Activated naive CD4-positive, alpha-beta T cell treated with anti-CD3 and anti-CD28 coated beads, Interleukin-2, amount 10 ng/mL, durations not matched to agents 7 days and 5 days (primary cell): ENCODE measurements around the gene TMEM131.
"Not testable (repeated sequence)": the region's sequence is repeated elsewhere in the genome, so short reads cannot be mapped to it uniquely, and the experiment has no call there.

Experiments used
- CTCF ChIA-PET: fragments of 350-600 bp; sonication (Branson Sonifier 250); formaldehyde crosslinking; loops from one replicate; lab custom pipeline; 2021; ENCODE audit warnings: antibody characterized with exemption; lab: Charles Lee
- DNase-seq: peaks from one replicate; pipeline ENCODE4 v3.0.0-alpha.2; 2020
- H3K27ac Mint-ChIP-seq: one replicate; pipeline ENCODE4 v1.8.0; 2021; ENCODE audit warnings: mild to moderate bottlenecking, moderate library complexity, mixed read lengths
- H3K27me3 Mint-ChIP-seq: one replicate; pipeline ENCODE4 v1.8.0; 2021; ENCODE audit warnings: mild to moderate bottlenecking, mixed read lengths
- H3K36me3 Mint-ChIP-seq: one replicate; pipeline ENCODE4 v1.8.0; 2021; ENCODE audit warnings: mixed read lengths
- H3K4me1 Mint-ChIP-seq: one replicate; pipeline ENCODE4 v1.8.0; 2021; ENCODE audit warnings: mixed read lengths
- H3K4me3 Mint-ChIP-seq: one replicate; pipeline ENCODE4 v1.8.0; 2021; ENCODE audit warnings: mild to moderate bottlenecking, moderate library complexity, mixed read lengths
- H3K9me3 Mint-ChIP-seq: one replicate; pipeline ENCODE4 v1.8.0; 2021; ENCODE audit warnings: mixed read lengths

Gene TMEM131

DNA sequence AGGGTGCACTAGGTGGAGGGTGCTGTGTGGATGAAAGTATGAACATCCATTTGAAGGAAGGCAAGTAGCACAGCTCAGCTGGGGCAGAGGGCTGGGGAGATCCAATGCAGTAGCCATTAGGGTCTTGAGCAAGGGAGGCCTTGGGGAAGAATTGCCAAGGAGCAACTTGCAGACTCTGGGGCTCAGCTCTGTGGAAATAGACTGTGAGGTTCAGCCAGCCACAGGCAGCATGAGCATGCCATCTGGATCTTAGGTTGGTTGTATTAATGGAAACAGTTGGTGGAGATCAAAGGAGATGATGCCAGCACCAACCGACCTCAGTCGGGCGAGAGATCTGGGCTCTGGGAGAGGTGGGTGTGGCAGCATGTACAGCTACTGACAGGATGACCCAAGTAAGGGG, 276.8 kb downstream of the TMEM131 start:
- Mint-ChIP-seq H3K36me3 (peaks cover 80% of the 10 kb centered on the region), H3K27ac (peak overlapping the region; percentile 96), H3K4me1 (peaks cover 76% of the 10 kb centered on the region), H3K27me3 (no peaks in the 10 kb centered on the region), H3K9me3 (no peaks in the 10 kb centered on the region), H3K4me3 (peak overlapping the region; percentile 85)
- CTCF ChIA-PET: interaction anchor here (0.9 to 1.9 kb wide), 9 partner anchors 8 to 128 kb away, joined by 3 to 10 read pairs (median 5); partner anchors contain the start of gene ANKRD36B
- no peak for DNase-seq

- H3K4me3 Mint-ChIP-seq: peak overlapping the region; percentile 85
- no peaks in the 10 kb centered on the region for H3K27me3 Mint-ChIP-seq
- H3K36me3 Mint-ChIP-seq: peaks cover 80% of the 10 kb centered on the region
- peak; percentile 86 for DNase-seq
- CTCF ChIA-PET: interaction anchor here (0.5 to 1.9 kb wide), 11 partner anchors 9 to 128 kb away, joined by 3 to 10 read pairs (median 5); partner anchors contain the start of gene ANKRD36B
- H3K9me3 Mint-ChIP-seq: no peaks in the 10 kb centered on the region
- H3K27ac Mint-ChIP-seq: peak overlapping the region; percentile 96
- peaks cover 78% of the 10 kb centered on the region for H3K4me1 Mint-ChIP-seq
Measured at GRCh38 chr2:97718051-97718882, 277.5 kb downstream of the TMEM131 start.

GRCh38 chr2:97717613-97717995, 278.1 kb downstream of the TMEM131 start:
- CTCF ChIA-PET: interaction anchor here (0.6 to 1.9 kb wide), 7 partner anchors 10 to 127 kb away, joined by 3 to 10 read pairs (median 5); partner anchors contain the start of gene ANKRD36B
- peaks cover 75% of the 10 kb centered on the region for H3K36me3 Mint-ChIP-seq

GRCh38 chr2:97716695-97717612, 278.8 kb downstream of the TMEM131 start:
- DNase-seq: peak; percentile 19

More at GRCh38 chr2:97717613-97717995, 278.1 kb downstream of the TMEM131 start:
- Mint-ChIP-seq H3K27ac (peak overlapping the region; percentile 96), H3K4me3 (peak overlapping the region; percentile 85), H3K27me3 (no peaks in the 10 kb centered on the region), H3K9me3 (no peaks in the 10 kb centered on the region), H3K4me1 (peaks cover 80% of the 10 kb centered on the region)
- peak; percentile 13 for DNase-seq

GRCh38 chr2:97715951-97716694, 279.6 kb downstream of the TMEM131 start:
- Mint-ChIP-seq H3K27me3 (no peaks in the 10 kb centered on the region), H3K9me3 (no peaks in the 10 kb centered on the region), H3K4me3 (peak overlapping the region; percentile 85), H3K27ac (peak overlapping the region; percentile 96), H3K36me3 (peaks cover 69% of the 10 kb centered on the region), H3K4me1 (peaks cover 90% of the 10 kb centered on the region)
- CTCF ChIA-PET: interaction anchor here (4.2 kb wide), 1 partner anchor 26 kb away, joined by 31 read pairs; no protein-coding TSS in a partner anchor
- DNase-seq: peak; percentile 18

More at GRCh38 chr2:97716695-97717612, 278.8 kb downstream of the TMEM131 start:
- H3K9me3 Mint-ChIP-seq: no peaks in the 10 kb centered on the region
- CTCF ChIA-PET: interaction anchor here (1.8 to 1.9 kb wide), 2 partner anchors 10 to 126 kb away, joined by 8 to 9 read pairs; partner anchors contain the start of gene ANKRD36B
- peak overlapping the region; percentile 85 for H3K4me3 Mint-ChIP-seq
- peaks cover 83% of the 10 kb centered on the region for H3K4me1 Mint-ChIP-seq
- H3K27me3 Mint-ChIP-seq: no peaks in the 10 kb centered on the region
- H3K36me3 Mint-ChIP-seq: peaks cover 70% of the 10 kb centered on the region
- H3K27ac Mint-ChIP-seq: peak overlapping the region; percentile 96

- CTCF ChIA-PET: interaction anchor here (1.1 to 4.2 kb wide), 5 partner anchors 12 to 33 kb away, joined by 4 to 31 read pairs (median 9); no protein-coding TSS in a partner anchor
- H3K9me3 Mint-ChIP-seq: no peaks in the 10 kb centered on the region
- H3K4me1 Mint-ChIP-seq: peaks cover 88% of the 10 kb centered on the region
- H3K36me3 Mint-ChIP-seq: peaks cover 60% of the 10 kb centered on the region
- H3K27me3 Mint-ChIP-seq: no peaks in the 10 kb centered on the region
- peak overlapping the region; percentile 85 for H3K4me3 Mint-ChIP-seq
- DNase-seq: peak; percentile 16
- H3K27ac Mint-ChIP-seq: peak overlapping the region; percentile 96
Measured at GRCh38 chr2:97714950-97715652, 280.6 kb downstream of the TMEM131 start.

DNA sequence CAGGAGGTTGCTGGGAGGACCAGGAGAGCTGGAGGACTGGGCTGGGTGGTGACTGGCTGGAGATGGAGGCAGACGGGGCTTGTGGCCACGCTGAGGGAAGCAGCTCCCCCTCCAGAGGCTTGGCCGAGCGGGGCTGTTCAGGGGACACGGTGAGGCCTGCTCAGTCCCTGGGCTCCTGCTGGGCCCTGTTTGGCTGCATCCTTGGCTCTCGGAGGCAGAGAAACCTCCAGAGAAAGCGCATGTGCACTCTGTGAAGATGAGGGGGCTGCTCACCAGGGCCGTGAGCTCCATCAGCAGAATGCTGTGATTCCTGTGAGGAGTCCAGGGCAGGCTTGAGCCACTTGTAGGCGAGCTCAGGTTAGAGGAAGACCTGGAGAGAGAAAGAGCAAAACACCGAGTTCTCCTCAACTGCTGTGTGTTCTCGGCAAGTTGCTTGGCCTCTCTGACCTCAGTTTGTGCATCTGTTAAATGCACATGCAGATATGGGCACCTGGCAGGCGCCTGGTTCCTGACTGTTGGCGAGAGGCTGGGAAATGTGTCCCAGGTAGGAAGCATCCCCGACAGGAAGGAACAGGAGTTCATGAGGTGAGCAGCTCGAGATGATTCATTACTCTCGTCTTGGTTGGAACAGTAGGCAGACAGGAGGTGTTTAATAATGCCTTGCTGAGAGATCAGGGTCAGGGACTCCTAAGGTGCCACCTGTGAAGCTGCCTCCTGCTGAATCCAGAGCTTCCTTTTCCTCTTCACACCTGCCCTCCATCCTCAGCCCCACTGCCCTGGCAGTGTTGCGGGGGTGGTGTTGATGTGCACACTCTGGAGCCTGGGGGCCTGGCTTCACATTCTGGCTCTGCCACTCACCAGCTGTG, 281.4 kb downstream of the TMEM131 start:
- Mint-ChIP-seq H3K4me1 (peaks cover 88% of the 10 kb centered on the region), H3K4me3 (peak overlapping the region; percentile 85), H3K9me3 (no peaks in the 10 kb centered on the region), H3K36me3 (peaks cover 55% of the 10 kb centered on the region), H3K27ac (peak overlapping the region; percentile 96), H3K27me3 (no peaks in the 10 kb centered on the region)
- peak; percentile 37 for DNase-seq
- CTCF ChIA-PET: interaction anchor here (0.7 to 4.2 kb wide), 8 partner anchors 11 to 50 kb away, joined by 3 to 31 read pairs (median 7); partner anchors contain the start of gene ACTR1B

GRCh38 chr2:97713296-97714083, 282.3 kb downstream of the TMEM131 start, which contains the start of gene ZAP70:
ZAP70 (plus strand) TSS chr2:97713576; CDS start chr2:97724037, 10,461 bp downstream.
- Mint-ChIP-seq H3K4me3 (peak within 1 kb of the TSS; percentile 85), H3K9me3 (no peaks in the 10 kb centered on the region), H3K4me1 (peaks cover 79% of the 10 kb centered on the region), H3K36me3 (peaks cover 47% of the 10 kb centered on the region), H3K27me3 (no peaks in the 10 kb centered on the region), H3K27ac (peak within 1 kb of the TSS; percentile 96)
- peak; percentile 79 for DNase-seq
- CTCF ChIA-PET: interaction anchor here (0.7 to 4.2 kb wide), 8 partner anchors 10 to 122 kb away, joined by 3 to 31 read pairs (median 8); partner anchors contain the start of gene ACTR1B

DNA sequence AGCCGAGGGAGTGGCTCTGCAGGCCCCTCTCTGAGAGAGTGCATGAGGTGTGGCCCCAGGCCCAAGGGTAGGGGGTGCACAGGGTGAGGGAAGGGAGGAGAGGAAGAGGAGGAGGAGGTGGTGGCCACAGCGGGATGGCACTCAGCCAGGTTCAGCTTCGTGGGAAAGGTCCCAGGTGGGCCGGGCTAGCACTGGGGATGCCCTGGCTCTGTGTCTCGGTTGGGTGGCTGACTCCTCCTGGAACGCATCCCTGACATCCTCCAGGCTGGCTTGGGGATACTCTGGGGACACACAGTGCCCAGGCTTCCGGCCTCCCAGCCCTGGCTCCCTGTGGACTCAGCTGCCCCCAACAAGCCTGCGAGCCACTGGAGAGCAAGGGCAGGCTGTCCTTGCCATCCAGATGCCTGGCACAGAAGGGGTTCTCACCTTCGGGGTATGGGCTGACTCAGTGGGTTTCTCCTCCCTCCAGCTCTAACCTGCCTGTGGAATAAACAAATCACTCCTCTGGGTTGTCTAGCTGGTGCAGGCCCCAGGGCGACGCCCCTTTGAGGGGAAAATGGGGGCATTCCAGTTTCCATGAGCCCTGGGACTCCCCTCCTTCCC, 283.0 kb downstream of the TMEM131 start:
- Mint-ChIP-seq H3K36me3 (peaks cover 41% of the 10 kb centered on the region), H3K27me3 (peaks cover under 1% of the 10 kb centered on the region), H3K9me3 (no peaks in the 10 kb centered on the region), H3K4me3 (peak overlapping the region; percentile 85), H3K4me1 (peaks cover 72% of the 10 kb centered on the region), H3K27ac (peak overlapping the region; percentile 96)
- DNase-seq: no peak
- CTCF ChIA-PET: interaction anchor here (0.8 to 4.2 kb wide), 6 partner anchors 13 to 122 kb away, joined by 3 to 31 read pairs (median 10); partner anchors contain the start of gene ACTR1B

- H3K4me1 Mint-ChIP-seq: peaks cover 66% of the 10 kb centered on the region
- H3K27ac Mint-ChIP-seq: peak overlapping the region; percentile 38
- H3K27me3 Mint-ChIP-seq, H3K9me3 Mint-ChIP-seq: not testable (repeated sequence)
- H3K4me3 Mint-ChIP-seq: peak overlapping the region; percentile 85
- peak; percentile 6 for DNase-seq
- CTCF ChIA-PET: interaction anchor here (0.8 to 4.2 kb wide), 6 partner anchors 13 to 121 kb away, joined by 3 to 31 read pairs (median 10); partner anchors contain the start of gene ACTR1B
- peaks cover 37% of the 10 kb centered on the region for H3K36me3 Mint-ChIP-seq
Measured at GRCh38 chr2:97712175-97712574, 283.6 kb downstream of the TMEM131 start.

GRCh38 chr2:97711394-97711711, 284.4 kb downstream of the TMEM131 start:
- peaks cover 58% of the 10 kb centered on the region for H3K4me1 Mint-ChIP-seq
- no peaks in the 10 kb centered on the region for H3K9me3 Mint-ChIP-seq
- H3K4me3 Mint-ChIP-seq: peak overlapping the region; percentile 32

More at GRCh38 chr2:97711394-97711711, 284.4 kb downstream of the TMEM131 start:
- CTCF ChIA-PET: interaction anchor here (0.8 to 6.5 kb wide), 5 partner anchors 13 to 673 kb away, joined by 3 to 56 read pairs (median 4); no protein-coding TSS in a partner anchor
- H3K27ac Mint-ChIP-seq: peak overlapping the region; percentile 83
- peaks cover 30% of the 10 kb centered on the region for H3K36me3 Mint-ChIP-seq
- peaks cover 13% of the 10 kb centered on the region for H3K27me3 Mint-ChIP-seq
- no peak for DNase-seq
